HG03196 (cell line): ENCODE data around the gene FASLG.

Source experiments
- ATAC-seq: cut with Tn5 transposase; IDR thresholded peaks from one replicate; pipeline ENCODE4 v1.9.1; 2021; ENCODE audit not compliant: unreplicated experiment

The FASLG gene

DNA sequence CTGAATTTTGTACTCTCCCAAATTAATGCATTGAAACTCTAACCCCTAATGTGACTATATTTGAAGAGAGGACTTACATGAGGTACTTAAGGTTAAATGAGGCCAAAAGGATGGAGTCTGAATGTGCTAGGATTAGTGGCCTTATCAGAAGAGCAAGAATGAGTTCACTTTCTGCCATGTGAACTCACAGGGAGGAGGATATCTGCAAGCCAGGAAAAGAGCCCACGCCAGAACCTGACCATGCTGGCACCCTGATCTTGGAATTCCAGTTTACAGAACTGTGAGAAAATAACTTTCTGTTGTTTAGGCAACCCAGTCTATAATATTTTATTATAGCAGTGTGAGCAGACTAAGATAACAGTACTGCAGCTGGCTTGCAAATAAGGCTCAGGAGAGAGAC is 12.2 kb upstream of the FASLG start:
- no peak for ATAC-seq

DNA sequence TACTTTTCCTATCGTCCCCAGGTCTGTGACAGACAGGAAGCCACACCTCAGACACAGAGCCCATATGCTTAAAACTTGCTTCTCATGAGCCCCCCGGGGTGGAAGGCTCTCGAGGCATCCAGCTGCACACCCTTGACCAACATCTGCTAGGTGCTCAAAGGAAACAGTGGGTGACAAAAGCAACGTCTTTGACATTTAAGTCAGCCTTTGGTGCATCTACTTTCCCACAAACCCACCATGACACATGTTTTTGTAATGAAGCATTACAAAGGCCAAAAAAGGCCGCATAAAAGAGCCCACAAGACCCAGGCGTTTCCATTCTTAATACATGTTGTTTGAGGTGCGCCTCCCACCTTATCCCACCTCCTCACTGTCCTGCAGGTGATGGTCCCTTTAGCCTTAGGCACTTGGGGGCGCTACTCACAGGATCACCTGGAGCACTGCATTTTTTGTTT is 11.8 kb upstream of the FASLG start:
- no peak for ATAC-seq

DNA sequence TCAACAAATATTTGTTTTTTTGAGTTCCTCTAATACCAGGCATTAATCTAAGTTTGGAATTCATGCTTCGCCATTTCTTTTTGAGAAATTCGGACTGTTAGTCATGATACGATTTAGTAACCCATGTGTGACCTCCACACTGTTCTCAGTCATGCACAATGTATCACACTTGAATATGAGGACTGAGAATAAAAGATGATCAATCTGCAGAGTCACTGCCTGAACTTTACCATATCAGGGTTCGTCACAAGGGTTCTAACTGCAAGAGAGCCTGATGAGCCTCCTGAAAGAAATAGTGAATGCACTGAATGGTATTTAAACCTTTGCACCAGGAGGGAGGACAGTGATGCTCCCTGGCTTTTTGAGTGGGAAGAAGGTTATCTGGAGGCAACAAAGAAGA is 10.9 kb upstream of the FASLG start:
- ATAC-seq, result no peak

GRCh38 chr1:172650474-172651193 is 8.3 kb upstream of the FASLG start:
- no peak for ATAC-seq

GRCh38 chr1:172653015-172653709 is 5.7 kb upstream of the FASLG start:
- no peak for ATAC-seq

DNA sequence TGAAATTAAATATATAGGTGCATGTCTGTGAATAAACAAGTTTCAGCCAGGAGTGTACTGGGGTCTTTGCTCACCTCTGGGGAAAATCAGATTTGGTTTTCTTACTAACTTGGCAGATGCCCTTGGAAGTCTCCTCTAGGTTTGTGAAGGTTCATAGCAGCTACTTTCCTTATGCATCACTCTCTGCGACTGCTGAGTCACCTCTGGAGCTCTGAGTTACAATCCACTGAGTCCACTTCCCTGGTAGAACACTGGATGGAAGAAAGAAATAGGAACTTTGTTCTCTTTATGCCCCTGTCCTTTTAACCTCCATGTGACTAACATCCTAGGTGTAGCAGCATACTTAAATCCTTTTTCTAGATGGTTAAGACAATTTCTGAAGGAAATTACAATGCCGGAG is 4.4 kb upstream of the FASLG start:
- ATAC-seq, result no peak

DNA sequence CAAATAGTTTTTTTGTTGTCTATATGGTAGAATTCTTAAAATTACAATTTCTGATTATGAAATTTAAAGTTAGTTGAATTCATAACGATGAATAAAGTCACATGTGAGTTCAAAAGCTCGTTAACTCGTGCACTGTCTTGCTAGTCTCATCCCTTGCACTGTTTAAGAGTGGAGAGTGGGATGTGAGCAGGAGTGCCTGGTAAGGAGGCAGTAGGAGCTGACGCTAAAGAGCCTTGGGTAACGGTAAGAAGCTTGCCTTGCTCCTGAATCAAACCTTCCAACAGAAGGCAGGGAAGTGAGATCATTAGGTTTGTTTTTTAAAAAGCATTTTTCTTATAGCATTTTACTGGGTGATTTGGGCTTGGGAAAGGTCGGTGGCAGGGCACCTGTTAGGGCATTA is 2.3 kb upstream of the FASLG start:
- no peak for ATAC-seq

DNA sequence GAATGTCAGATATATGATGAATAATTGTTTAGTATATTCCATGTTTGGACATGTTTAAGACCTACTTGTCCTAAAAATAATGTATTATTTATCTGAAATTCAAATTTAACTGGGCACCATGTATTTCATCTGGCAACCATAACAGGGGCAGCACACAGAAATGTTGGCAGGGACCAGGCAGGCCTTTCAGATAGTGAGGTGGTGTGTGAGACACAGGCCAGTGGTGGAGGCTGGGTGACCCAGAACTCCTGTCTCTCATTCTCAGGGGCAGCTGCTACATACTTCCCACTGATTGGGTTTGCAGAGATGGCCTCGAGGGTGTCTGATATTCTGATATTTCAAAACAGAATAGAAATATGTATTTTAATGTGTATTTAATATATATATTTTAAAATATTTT is 1.3 kb upstream of the FASLG start:
- ATAC-seq, result no peak

DNA sequence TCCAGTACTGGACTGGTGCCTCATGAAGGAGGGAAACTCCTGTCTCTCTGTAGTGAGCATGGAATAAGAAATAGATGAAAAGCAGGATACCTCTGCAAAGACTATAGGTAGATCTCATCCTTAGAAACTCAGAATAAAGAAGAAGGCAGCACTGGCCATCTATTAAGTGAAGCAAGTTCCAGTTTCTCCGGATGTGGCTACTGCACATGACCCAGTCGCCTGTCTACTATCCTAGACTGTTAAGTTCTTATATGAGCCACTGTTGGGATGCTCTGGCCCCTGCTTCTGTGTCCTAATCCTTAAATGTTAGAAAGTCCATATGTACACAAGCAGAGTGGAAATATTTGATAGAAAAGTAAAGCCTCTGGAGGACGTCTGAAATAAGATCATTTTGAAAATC is 2.2 kb downstream of the FASLG start:
- ATAC-seq, result no peak

DNA sequence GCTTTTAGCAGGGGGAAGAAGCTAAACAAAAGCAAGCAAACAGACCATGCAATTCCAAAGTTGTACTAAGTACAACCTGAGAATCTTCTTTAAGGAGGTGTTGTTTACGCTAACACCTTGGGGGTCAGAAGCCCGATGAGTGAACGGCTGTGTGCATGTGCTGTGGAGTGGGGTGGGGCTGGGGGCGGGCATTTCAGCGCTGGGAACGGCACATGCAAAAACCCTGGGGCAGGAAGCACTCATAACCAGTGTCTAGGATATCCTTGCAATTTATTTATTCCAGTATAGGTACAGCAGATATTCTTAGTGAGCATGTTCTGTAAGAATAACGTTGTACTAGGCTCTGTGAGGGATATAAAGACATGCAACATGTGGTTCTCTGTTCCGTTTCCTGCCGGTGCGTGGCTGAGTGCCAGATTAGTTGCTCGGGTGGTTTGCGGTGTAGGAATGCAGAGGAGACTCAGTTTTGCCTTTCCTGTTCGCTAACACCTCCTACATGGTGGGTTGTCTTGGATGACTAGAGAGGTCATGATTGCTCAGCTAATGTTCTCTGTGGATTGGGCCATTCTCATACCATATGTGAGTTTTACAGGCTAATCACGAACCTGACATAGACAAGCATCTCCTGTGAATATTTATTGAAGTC is 3.7 kb downstream of the FASLG start:
- peak; percentile 91 for ATAC-seq

- no peak for ATAC-seq
These were observed 4.8 kb downstream of the FASLG start for GRCh38 chr1:172663732-172664131.

GRCh38 chr1:172668097-172668496 is 9.2 kb downstream of the FASLG start:
- ATAC-seq, result no peak

DNA sequence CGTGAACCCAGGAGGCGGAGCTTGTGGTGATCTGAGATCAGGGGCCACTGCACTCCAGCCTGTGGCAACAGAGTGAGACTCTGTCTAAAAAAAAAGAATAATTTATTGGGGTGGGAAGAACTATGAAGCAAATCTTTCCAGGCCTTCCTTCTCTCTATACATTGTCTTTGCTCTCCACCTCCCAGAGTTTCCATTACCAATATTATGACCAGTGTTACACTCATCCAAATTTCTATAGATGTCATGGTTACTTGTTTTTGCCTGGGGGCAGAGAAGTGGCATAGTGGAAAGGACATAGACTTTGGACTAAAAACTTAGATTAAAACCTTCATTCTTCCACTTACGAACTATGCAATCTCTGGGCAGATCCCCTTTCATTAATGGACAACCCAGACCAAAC is 10.1 kb downstream of the FASLG start:
- no peak for ATAC-seq

GRCh38 chr1:172670316-172670715 is 11.4 kb downstream of the FASLG start:
- no peak for ATAC-seq

DNA sequence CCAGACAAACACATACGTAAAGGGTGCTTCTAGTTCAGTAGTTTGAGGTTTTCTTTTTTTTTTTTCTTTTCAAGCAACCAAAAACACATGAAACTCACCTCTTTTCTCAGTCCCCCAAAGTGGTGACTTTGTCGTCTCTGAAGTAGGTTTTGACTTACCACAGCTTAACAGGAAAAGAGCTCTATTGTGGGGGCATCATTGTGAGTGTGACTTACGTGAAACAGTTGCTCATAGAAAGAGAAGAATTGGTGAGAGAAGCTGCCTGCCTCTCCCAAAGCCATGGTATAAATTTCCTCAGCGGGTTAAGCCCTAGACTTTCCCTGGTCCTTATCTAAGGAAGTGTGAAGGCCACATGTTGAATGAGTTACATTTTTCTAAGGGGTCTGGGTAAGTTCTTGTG is 11.9 kb downstream of the FASLG start:
- no peak for ATAC-seq

GRCh38 chr1:172671591-172671990 is 12.7 kb downstream of the FASLG start:
- no peak for ATAC-seq

- no peak for ATAC-seq
These were observed 13.8 kb downstream of the FASLG start for GRCh38 chr1:172672720-172673119.

DNA sequence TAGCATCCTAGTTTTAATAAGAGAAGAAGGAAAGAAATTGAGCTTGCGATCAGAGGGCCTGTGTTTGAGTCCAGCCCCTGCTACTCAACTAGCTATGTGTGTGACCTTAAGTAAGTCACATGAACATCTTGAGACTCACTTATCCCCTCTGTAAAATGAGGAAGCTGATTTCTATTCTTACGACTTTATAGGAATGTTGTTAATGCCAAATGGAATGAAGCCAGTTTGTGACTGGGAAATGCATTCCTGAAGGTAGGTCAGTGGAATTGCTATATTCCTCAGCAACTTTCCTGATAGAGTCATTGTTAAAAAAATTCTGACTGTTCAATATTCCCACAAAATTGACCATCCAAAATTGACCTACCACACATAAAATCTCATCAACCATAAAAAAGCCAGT is 14.9 kb downstream of the FASLG start:
- no peak for ATAC-seq

DNA sequence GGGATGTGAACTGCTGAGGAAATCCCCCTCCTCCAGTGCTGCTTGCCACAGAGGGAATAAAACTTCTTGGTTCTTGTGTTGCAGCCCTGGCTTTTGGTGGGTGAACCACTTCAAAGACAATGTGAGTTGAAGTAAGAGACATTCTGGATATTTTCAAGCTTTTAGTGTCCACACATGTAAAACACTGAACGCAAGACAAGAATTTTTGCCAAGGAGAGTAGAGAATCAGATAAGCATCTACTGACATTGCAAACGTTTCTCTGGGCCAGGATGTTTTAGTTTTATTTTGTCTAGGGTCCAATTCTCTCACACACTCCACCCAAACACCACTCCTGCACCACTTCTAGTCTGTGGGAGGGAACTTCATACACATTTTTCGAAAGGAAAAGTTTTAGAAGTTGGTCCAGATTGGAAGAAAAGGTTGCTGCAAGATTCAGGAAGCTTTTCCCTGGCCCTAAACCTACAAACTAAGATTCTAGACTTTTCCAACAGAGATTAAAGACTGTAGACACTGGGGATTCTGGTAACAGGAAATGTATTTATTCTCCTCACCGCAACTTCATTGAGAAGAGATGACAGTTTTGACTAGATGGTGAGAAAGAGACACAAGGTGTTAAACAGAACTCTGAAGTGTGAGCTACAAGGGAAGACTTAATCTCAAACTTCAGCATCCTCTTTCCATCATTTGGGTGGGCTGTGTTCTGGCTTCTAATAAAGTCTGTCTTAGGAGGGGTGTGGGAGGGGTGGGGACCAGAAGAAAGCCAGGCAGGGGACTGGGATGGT is 16.1 kb downstream of the FASLG start:
- no peak for ATAC-seq

DNA sequence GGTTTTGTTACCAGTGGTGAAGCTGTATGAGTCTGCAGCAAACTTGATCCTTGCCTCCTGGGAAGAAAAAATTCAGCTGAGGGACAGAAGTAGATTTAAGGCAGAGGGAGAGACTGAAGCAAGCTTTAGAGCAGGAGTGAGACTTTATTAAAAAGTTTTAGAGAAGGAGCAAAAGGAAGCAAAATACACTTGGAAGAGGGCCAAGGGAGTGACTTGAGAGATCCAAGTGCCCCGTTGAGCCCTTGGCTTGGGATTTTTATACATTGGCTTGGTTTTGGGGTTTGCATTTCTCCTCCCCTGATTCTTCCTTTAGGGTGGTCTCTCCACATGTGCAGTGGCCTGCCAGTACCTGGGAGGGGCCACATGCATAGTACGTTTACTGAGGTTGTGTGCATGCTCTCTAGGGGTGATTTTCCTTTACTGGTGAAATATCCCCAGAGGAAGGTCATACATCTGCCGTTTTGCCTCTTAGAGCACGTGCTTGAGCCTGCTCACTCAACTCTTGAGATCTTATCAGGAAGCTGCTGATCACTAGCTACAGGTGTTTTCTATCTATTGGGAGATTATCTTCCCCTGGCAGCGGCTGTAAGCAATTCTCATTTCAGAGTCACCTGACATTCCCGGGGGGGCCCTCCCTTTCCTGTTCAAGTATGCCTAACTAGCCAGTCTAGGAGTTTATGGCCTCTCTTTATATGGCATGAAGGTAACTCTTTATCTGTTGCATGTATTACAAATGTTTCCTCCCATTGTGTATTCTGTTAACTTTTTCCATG is 20.3 kb downstream of the FASLG start:
- no peak for ATAC-seq

GRCh38 chr1:172680244-172680643 is 21.3 kb downstream of the FASLG start:
- ATAC-seq, result no peak
